K562 (cell line): ENCODE measurements around the gene IDI2. TPM values are rescaled to one million over a fixed set of nuclear protein-coding genes. Genes with fewer than 3 reads are reported as not detected.
A peak's percentile ranks its signal among the peaks of the same experiment; 100 is the strongest.

Source experiments
- CXXC5 ChIP-seq: fragments of 250-450 bp; sonication (Bioruptor Pico); IDR thresholded peaks from 2 replicates; pipeline ENCODE4 v1.8.0; 2022; ENCODE audit warnings: inconsistent platforms, mild to moderate bottlenecking, moderate library complexity
- DPF2 ChIP-seq: fragments of 450-650 bp; IDR thresholded peaks from 2 replicates; pipeline ENCODE4 v1.6.1; 2016
- ELF1 ChIP-seq: fragments of 200-800 bp; sonication (Bioruptor generic); IDR thresholded peaks from 2 replicates; pipeline ENCODE4 v1.6.1; 2016; ENCODE audit warnings: missing genetic modification characterization, missing compliant biosample characterization
- FOXJ3 ChIP-seq: sonication (generic); formaldehyde crosslinking; IDR thresholded peaks from 2 replicates; pipeline ENCODE4 v1.4.0; 2020; ENCODE audit warnings: mild to moderate bottlenecking, missing genetic modification reagents
- GATA2 ChIP-seq: sonication (generic); formaldehyde crosslinking; IDR thresholded peaks from 2 replicates; pipeline ENCODE4 v1.4.0; 2020; ENCODE audit warnings: mild to moderate bottlenecking, missing genetic modification reagents
- HCFC1 ChIP-seq: IDR thresholded peaks from 2 replicates; pipeline ENCODE4 v1.6.1; 2012; ENCODE audit warnings: low read depth, low read length, improper control_type of control experiment
- KDM4B ChIP-seq, 2 experiments: fragments of 450-650 bp in 1 of 2; sonication (generic) in 1 of 2; IDR thresholded peaks; 2 replicates each; pipeline ENCODE4 v1.6.1; 2016 to 2017; ENCODE audit warnings: borderline replicate concordance in 2 of 2, antibody characterized with exemption in 1 of 2, low read depth in 1 of 2, mild to moderate bottlenecking in 1 of 2
- NFATC3 ChIP-seq: fragments of 450-650 bp; IDR thresholded peaks from 2 replicates; pipeline ENCODE4 v1.6.1; 2017; ENCODE audit warnings: mild to moderate bottlenecking
- PRPF4 ChIP-seq: fragments of 200-400 bp; formaldehyde crosslinking; IDR thresholded peaks from one replicate; pipeline ENCODE4 v1.6.1; 2017; ENCODE audit warnings: low read length, low read depth, mild to moderate bottlenecking; ENCODE audit not compliant: insufficient read depth, poor library complexity, severe bottlenecking
- SIRT6 ChIP-seq: IDR thresholded peaks from one replicate; pipeline ENCODE4 v1.6.1; 2012; ENCODE audit warnings: low read depth, mild to moderate bottlenecking, control low read depth, inconsistent platforms, low read length, moderate library complexity
- SIX5 ChIP-seq, 2 experiments: IDR thresholded peaks; 2 replicates each; pipeline ENCODE4 v1.6.1; 2011; ENCODE audit warnings: low read length in 2 of 2, borderline replicate concordance in 1 of 2, low read depth in 1 of 2, mild to moderate bottlenecking in 1 of 2, moderate library complexity in 1 of 2; ENCODE audit not compliant: insufficient read depth in 1 of 2
- TEAD1 ChIP-seq, 2 experiments: fragments of 450-650 bp in 1 of 2; sonication (generic) in 1 of 2; formaldehyde crosslinking; IDR thresholded peaks; 2 replicates each; pipeline versions ENCODE4 v1.4.0 to v1.8.0; 2020 to 2022; ENCODE audit warnings: mild to moderate bottlenecking in 2 of 2, missing genetic modification reagents in 1 of 2
- U2AF1 ChIP-seq: fragments of 200-400 bp; formaldehyde crosslinking; optimal IDR thresholded peaks from 2 replicates; pipeline ENCODE3; 2017; ENCODE audit warnings: mild to moderate bottlenecking, low read depth, low read length, moderate library complexity
- ZFP1 ChIP-seq: fragments of 450-650 bp; formaldehyde crosslinking; IDR thresholded peaks from 2 replicates; pipeline ENCODE4 v1.4.0; 2020; ENCODE audit warnings: mild to moderate bottlenecking, mixed read lengths
- ZNF408 ChIP-seq: fragments of 250-450 bp; sonication (Bioruptor Pico); IDR thresholded peaks from 2 replicates; pipeline ENCODE4 v1.4.0; 2020; ENCODE audit warnings: low read depth, mild to moderate bottlenecking, moderate library complexity
- polyA plus RNA-seq, 8 experiments: library from polyadenylated mRNA; depleted of rRNA in 4 of 8; stranded (reverse) in 5 of 8; unstranded in 3 of 8; fragments of >200 nt; fragmentation: Nextera tagmentation in 2 of 8; fragmentation: Illumina TruSeq in 1 of 8; extraction: Ambion mirVana in 2 of 8; extraction: Trizol in 1 of 8; gene quantifications; 2 replicates each; pipeline versions ENCODE4 v1.2.1 to v1.2.3, GENCODE V29; 2011 to 2014; ENCODE audit warnings: inconsistent platforms in 1 of 8, missing spikeins in 1 of 8
- total RNA-seq, 7 experiments: library from RNA; depleted of rRNA in 6 of 7; stranded (reverse); fragments of >200 nt in 6 of 7; fragmentation: Illumina TruSeq in 2 of 7; extraction: Trizol in 2 of 7; gene quantifications; 2 replicates each; pipeline versions ENCODE4 v1.2.1 to v1.2.3, GENCODE V29; 2011 to 2021; ENCODE audit warnings: low replicate concordance in 1 of 7
- TF ChIP-seq, protein P1 (sequence below), 2 experiments: IDR thresholded peaks in 1 of 2; conservative IDR thresholded peaks in 1 of 2; 2 replicates each; pipeline ENCODE4 v1.6.1; 2016; ENCODE audit warnings: low read depth in 2 of 2, mild to moderate bottlenecking in 1 of 2, missing compliant biosample characterization in 1 of 2, missing genetic modification characterization in 1 of 2, moderate library complexity in 1 of 2
- TF ChIP-seq, protein P2 (sequence below): fragments of 250-450 bp; sonication (Bioruptor Pico); IDR thresholded peaks from 2 replicates; pipeline ENCODE4 v1.5.1; 2021; ENCODE audit warnings: mild to moderate bottlenecking
- TF ChIP-seq, protein P3 (sequence below), 2 experiments: fragments of 450-650 bp; conservative IDR thresholded peaks; 2 replicates each; pipeline ENCODE4 v1.6.1; 2017; ENCODE audit warnings: mild to moderate bottlenecking in 2 of 2, moderate library complexity in 2 of 2
- TF ChIP-seq, protein P4 (sequence below): fragments of 250-450 bp; sonication (Bioruptor Pico); IDR thresholded peaks from 2 replicates; pipeline ENCODE4 v1.8.0; 2022; ENCODE audit warnings: moderate library complexity, mild to moderate bottlenecking, inconsistent platforms

Gene IDI2
- total and polyA plus RNA-seq, 9 of the 15 experiments (the other 6 are each of a cell fraction or from before 2014, with no cell fraction given), result not detected

DNA sequence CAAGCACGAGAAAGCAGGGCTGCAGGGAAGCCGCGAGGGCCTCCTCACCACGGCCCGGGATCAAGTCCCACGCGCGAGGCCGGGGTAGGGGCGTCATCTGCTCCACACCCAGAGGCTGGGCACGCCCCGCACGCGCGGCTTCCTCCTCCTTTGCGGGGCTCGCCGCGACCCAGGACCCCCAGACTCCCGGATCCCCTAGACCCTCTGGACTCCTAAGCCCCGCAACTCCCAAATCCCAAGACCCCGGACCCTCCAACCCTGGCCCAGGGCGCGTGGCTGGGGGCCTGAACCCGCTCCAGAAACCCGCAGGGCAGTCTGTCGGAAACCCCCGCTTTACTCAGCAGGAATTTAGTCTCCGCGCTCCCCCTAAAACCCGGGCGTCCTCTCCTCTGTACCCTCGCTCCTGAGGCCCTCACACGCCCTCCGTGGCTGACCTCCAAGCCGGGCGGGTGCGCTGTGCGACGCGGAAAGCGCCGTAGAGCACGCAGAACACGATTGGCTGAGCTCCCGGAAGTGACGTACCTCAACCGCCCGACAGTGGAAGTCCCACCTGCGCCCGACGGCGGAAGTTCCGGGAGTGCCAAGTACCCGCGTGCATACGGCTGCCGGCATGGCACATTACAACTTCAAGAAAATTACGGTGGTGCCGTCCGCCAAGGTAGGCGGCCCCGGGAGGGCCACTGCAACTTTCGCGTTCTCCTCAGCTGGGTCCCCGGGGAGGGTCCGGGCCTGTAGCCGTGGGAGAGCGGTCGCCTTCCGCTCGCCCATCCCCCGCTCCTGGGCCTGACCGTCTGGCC, 37.6 kb downstream of the IDI2 start, which contains the start of gene GTPBP4 (continued):
- TF ChIP-seq, protein P1, sequence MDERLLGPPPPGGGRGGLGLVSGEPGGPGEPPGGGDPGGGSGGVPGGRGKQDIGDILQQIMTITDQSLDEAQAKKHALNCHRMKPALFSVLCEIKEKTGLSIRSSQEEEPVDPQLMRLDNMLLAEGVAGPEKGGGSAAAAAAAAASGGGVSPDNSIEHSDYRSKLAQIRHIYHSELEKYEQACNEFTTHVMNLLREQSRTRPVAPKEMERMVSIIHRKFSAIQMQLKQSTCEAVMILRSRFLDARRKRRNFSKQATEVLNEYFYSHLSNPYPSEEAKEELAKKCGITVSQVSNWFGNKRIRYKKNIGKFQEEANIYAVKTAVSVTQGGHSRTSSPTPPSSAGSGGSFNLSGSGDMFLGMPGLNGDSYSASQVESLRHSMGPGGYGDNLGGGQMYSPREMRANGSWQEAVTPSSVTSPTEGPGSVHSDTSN (CRISPR knock-in tag; IDR thresholded peaks at IDR 0.05; ENCODE audit: low read depth), result no peak
- TF ChIP-seq, protein P1 (tag; conservative IDR thresholded peaks at IDR 0.05; ENCODE audit: low read depth), result no peak
- peak in 1 of 2 experiments; percentile 73; a peak in 1 of 4 replicates for TF ChIP-seq TEAD1 (CRISPR knock-in tag; IDR thresholded peaks at IDR 0.05)
- TF ChIP-seq ZNF408 (CRISPR knock-in tag), result no peak
- TF ChIP-seq CXXC5 (CRISPR knock-in tag), result peak; percentile 92
- peak in 1 of 2 experiments; percentile 17; a peak in 1 of 4 replicates for TF ChIP-seq SIX5 (IDR thresholded peaks at IDR 0.05; ENCODE audit: borderline replicate concordance in 1 of 2, insufficient read depth in 1 of 2, low read depth in 1 of 2, low read length in 2 of 2)
- TF ChIP-seq U2AF1, result peak; percentile 50
- TF ChIP-seq KDM4B (IDR thresholded peaks at IDR 0.05; ENCODE audit: borderline replicate concordance in 2 of 2, low read depth in 1 of 2), result peak in 1 of 2 experiments; percentile 78; a peak in 2 of 4 replicates
- no peak for TF ChIP-seq ZFP1 (CRISPR knock-in tag)
- no peak; the same call in 1 of the 2 replicates for TF ChIP-seq DPF2
- TF ChIP-seq, protein P2, sequence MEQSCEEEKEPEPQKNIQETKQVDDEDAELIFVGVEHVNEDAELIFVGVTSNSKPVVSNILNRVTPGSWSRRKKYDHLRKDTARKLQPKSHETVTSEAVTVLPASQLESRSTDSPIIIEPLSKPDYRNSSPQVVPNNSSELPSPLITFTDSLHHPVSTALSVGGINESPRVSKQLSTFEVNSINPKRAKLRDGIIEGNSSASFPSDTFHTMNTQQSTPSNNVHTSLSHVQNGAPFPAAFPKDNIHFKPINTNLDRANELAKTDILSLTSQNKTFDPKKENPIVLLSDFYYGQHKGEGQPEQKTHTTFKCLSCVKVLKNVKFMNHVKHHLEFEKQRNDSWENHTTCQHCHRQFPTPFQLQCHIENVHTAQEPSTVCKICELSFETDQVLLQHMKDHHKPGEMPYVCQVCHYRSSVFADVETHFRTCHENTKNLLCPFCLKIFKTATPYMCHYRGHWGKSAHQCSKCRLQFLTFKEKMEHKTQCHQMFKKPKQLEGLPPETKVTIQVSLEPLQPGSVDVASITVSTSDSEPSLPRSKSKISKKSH (CRISPR knock-in tag), result no peak
- no peak for TF ChIP-seq GATA2 (CRISPR knock-in tag)
- TF ChIP-seq, protein P3, sequence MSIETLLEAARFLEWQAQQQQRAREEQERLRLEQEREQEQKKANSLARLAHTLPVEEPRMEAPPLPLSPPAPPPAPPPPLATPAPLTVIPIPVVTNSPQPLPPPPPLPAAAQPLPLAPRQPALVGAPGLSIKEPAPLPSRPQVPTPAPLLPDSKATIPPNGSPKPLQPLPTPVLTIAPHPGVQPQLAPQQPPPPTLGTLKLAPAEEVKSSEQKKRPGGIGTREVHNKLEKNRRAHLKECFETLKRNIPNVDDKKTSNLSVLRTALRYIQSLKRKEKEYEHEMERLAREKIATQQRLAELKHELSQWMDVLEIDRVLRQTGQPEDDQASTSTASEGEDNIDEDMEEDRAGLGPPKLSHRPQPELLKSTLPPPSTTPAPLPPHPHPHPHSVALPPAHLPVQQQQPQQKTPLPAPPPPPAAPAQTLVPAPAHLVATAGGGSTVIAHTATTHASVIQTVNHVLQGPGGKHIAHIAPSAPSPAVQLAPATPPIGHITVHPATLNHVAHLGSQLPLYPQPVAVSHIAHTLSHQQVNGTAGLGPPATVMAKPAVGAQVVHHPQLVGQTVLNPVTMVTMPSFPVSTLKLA (conservative IDR thresholded peaks at IDR 0.05), result peak; percentile 95 to 98
- TF ChIP-seq ELF1, result peak; percentile 90
- TF ChIP-seq, protein P4, sequence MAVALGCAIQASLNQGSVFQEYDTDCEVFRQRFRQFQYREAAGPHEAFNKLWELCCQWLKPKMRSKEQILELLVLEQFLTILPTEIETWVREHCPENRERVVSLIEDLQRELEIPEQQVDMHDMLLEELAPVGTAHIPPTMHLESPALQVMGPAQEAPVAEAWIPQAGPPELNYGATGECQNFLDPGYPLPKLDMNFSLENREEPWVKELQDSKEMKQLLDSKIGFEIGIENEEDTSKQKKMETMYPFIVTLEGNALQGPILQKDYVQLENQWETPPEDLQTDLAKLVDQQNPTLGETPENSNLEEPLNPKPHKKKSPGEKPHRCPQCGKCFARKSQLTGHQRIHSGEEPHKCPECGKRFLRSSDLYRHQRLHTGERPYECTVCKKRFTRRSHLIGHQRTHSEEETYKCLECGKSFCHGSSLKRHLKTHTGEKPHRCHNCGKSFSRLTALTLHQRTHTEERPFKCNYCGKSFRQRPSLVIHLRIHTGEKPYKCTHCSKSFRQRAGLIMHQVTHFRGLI, result no peak
- no peak for TF ChIP-seq NFATC3
- no peak for TF ChIP-seq SIRT6
- no peak for TF ChIP-seq FOXJ3 (CRISPR knock-in tag)
- peak; percentile 78 for TF ChIP-seq HCFC1
- peak; percentile 88 for TF ChIP-seq PRPF4
